Jurkat, Clone E6-1 (cell line): Measurements from ENCODE around the gene PDE10A.
"Not testable (repeated sequence)": the region's sequence is repeated elsewhere in the genome, so short reads cannot be mapped to it uniquely, and the experiment has no call there.

Experiments used
- DNase-seq: peaks from one replicate; pipeline ENCODE4 v3.0.0-alpha.2; 2011; ENCODE audit warnings: low read depth, low spot score
- H3K4me3 ChIP-seq: 2 replicates; pipeline ENCODE4 v1.5.1; 2011; ENCODE audit warnings: mild to moderate bottlenecking, low read length, control low read depth, moderate library complexity

Gene PDE10A

DNA sequence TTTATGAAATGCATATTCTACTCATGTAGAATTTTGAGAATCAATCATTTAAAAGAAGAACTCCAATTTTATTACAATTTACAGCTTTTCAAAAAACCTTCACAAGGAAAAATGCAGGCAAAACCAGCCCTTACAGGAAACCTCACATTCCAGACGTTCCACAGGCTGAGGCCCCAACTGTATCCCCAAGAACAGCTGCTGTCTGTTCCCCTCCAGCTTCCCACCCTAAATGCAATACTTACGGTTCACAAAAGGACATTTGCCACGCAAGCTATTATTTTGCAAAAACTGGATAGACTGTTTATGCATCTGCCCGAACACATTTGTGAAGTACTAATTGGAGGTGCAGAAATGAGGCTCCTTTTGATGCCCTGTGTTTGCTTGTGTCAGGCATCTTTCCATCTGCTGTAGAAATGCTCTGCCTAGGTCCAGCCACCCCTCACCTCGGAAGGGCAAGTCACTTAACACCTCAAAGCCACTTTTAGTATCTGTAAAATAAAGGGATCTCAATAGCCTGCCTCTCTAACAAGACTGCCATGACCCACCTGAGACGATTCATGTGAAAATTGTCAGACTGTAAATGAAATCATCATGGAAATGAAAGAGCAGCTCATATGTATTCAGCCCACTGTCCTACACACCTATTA lies 26.5 kb downstream of the PDE10A start:
- no peak for DNase-seq

GRCh38 chr6:165635965-165636364 lies 27.1 kb downstream of the PDE10A start:
- DNase-seq, result no peak
- H3K4me3 ChIP-seq, result no peak overlapping the region

More for the DNA sequence above, 26.5 kb downstream of the PDE10A start:
- H3K4me3 ChIP-seq, result no peak overlapping the region

DNA sequence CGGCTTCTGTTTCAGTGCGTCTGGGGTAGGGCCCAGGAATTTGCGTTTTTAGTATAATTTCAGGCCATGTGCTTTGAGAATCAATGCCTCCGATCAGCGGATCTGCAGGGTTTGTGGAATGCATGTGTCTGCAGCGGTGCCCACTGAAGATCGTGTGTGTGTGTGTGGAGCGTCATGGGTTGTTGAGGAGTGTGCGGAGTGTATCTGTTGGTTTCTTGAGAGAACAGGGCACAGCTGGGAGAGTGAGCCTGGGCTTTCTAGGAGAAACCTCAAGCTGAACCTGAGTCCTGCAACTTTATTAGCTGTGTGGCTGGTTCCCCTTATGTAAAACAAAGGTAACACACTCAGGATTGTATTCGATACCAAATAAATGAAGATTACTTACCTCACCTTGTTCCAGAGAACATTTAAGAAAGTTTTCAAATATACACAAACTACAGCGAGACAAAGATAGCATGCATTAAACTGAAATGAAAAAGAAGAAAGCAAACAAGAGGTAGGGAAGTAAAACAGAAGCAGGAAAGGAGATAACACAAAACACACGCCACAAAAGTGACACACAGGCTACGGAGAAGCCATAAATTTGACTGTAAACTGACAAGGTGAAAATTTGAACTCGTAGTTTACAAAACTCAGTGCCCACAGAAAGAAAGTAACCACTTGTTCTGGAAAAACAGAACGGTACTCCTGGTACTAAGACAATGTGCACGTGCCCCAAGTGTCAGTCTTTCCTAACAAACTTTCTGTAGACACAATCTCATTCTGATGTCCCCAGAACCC lies 28.8 kb downstream of the PDE10A start:
- H3K4me3 ChIP-seq, result no peak overlapping the region
- DNase-seq, result no peak

DNA sequence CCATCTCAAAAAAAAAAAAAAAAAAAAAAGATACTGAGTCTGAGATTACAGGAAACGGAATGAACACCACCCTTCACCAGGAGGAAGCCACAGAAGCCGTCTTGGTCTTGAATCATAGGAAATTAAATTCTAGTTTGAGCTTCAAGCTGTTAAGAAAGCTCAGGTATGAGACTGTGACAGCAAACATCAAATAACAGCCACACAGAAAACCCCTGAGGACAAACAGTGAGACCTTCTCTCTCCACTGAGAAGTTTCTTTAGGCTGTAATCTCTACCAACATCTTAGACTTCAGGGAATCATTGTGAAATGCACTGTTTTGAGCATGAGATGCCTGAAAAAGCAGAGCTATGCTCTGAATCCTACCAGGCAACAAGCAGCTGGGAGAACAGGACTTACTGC lies 30.8 kb downstream of the PDE10A start:
- peak; percentile 45 for DNase-seq
- H3K4me3 ChIP-seq, result no peak overlapping the region

GRCh38 chr6:165630544-165630953 lies 32.5 kb downstream of the PDE10A start:
- H3K4me3 ChIP-seq, result no peak overlapping the region
- DNase-seq, result no peak

DNA sequence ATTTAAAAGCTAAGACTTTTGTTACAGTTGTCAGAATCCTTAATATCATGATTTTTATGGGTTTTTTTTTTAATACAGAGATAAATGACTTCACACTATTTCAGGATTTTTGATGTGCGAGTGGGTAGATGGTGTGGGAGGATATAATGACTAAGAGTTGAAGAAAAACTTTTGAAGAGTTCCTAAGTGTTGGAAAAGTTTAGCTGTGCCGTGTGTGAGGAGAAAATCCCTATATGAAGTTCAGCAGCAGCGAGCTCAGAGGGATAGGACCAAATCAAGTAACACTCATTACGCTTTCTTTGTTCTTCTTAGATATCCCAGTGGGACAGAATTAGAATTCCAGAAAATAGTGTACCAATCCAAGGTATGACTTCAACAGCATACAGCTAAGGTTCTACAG lies 34.1 kb downstream of the PDE10A start:
- no peak for DNase-seq
- H3K4me3 ChIP-seq, result no peak overlapping the region

GRCh38 chr6:165627366-165627765 lies 35.7 kb downstream of the PDE10A start:
- H3K4me3 ChIP-seq, result no peak overlapping the region
- DNase-seq, result no peak

DNA sequence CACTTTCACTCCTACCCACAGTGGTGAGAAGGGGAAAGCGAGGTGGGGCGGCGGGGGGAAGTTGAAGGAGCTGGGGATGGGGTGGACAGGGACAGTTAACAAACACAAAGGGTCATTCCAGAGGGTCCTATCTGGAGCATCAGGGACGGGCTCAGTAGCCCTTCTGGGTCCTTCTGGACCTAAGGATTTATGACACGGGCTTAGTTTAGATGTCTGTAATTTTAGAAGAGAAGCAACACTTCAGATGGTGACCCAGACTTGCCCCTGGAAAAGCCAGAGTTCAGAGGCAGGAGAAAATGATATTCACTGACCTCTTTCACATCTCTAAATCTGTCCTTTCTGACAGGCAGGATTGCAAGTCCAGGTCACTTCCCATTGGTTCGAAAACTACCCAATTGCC lies 36.3 kb downstream of the PDE10A start:
- no peak for DNase-seq
- H3K4me3 ChIP-seq, result no peak overlapping the region

- no peak overlapping the region for H3K4me3 ChIP-seq
- DNase-seq, result no peak
Observed at GRCh38 chr6:165624871-165625639, 38.0 kb downstream of the PDE10A start.

DNA sequence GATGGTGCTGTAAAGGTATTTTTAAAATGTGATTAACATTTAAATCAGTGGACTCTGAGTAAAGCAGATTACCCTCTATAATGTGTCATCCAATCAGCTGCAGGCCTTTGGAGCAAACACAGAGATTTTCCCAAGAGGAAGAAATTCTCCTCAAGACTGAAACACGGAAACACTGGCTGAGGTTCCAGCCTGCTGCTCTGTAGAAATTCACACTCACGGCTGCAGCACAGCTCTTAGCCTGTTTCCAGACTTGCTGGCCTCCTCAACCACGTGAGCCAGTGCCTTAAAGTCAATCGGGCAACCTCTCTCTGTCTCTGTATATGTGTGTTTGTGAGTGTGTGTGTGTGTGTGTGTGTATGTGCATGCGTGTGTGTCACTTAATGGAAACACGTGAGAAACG lies 41.1 kb downstream of the PDE10A start:
- DNase-seq, result no peak
- no peak overlapping the region for H3K4me3 ChIP-seq

- not testable (repeated sequence) for H3K4me3 ChIP-seq, DNase-seq
Observed at GRCh38 chr6:165618891-165619290, 44.1 kb downstream of the PDE10A start.

DNA sequence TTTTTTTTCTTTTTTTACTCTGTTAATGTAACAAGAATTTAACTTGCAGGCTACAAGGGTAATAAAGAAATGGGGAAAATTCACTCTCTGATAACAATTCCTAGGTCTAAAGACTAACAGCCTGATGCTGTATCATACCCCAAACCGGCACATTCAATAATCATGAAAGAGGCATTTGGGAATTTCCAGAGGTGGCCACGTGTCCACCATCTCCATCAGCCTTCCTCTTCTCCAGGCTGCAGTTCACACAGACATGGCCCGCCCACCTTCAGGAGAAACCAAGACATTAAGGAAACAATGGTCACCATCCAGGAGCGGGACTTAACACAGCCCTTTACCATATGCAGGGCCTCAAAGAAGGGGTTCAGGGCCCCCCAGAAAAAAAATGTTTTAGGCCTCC lies 44.8 kb downstream of the PDE10A start:
- no peak overlapping the region for H3K4me3 ChIP-seq
- DNase-seq, result no peak

DNA sequence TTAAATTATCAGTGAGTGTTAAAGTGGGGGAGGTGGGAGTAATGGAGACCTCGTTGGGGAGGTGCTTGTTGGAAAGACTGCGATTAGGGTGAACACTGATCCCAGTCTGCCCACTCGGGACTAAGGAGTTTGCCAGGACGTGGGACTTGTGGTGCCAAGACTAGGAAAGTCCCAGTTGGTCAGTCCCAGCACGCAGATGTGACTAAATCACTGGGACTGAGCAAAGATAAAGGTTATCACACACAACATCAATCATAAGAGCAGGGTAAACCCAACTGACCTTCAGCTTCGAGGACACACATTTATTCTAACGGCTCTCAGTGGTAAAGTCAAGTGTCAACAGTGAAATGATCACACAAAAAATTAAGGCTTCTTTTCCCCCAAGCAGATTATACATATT lies 45.5 kb downstream of the PDE10A start:
- no peak for DNase-seq

GRCh38 chr6:165616116-165616515 lies 46.9 kb downstream of the PDE10A start:
- H3K4me3 ChIP-seq, result no peak overlapping the region

More for the DNA sequence above, 45.5 kb downstream of the PDE10A start:
- no peak overlapping the region for H3K4me3 ChIP-seq

GRCh38 chr6:165615636-165616035 lies 47.4 kb downstream of the PDE10A start:
- no peak for DNase-seq
- no peak overlapping the region for H3K4me3 ChIP-seq

More at GRCh38 chr6:165616116-165616515, 46.9 kb downstream of the PDE10A start:
- DNase-seq, result no peak

- H3K4me3 ChIP-seq, result no peak overlapping the region
- no peak for DNase-seq
Observed at GRCh38 chr6:165611294-165611693, 51.7 kb downstream of the PDE10A start.

DNA sequence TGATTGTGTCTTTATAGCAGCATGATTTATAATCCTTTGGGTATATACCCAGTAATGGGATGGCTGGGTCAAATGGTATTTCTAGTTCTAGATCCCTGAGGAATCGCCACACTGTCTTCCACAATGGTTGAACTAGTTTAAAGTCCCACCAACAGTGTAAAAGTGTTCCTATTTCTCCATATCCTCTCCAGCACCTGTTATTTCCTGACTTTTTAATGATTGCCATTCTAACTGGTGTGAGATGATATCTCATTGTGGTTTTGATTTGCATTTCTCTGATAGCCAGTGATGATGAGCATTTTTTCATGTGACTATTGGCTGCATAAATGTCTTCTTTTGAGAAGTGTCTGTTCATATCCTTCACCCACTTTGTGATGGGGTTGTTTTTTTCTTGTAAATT lies 54.5 kb downstream of the PDE10A start:
- not testable (repeated sequence) for H3K4me3 ChIP-seq, DNase-seq

DNA sequence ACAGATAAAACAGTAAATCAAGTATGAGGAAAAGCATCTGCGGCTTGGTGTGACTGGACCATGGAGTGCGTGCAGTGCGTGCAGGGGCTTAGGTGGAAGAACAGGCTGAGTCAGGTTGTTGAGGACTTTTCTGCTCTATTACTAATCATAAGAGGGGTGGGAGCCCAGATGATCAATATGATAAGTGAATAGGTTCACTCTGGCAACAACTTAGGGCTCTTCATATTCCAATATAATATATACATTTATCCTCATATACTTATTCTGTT lies 56.4 kb downstream of the PDE10A start:
- no peak for DNase-seq
- H3K4me3 ChIP-seq, result no peak overlapping the region

- peak; percentile 78 for DNase-seq
- no peak overlapping the region for H3K4me3 ChIP-seq
Observed at GRCh38 chr6:165605901-165606739, 56.9 kb downstream of the PDE10A start.
